PFSK-1 (cell line): ENCODE measurements around the gene MEP1A.

Source experiments
- FOXP2 ChIP-seq: optimal IDR thresholded peaks from 2 replicates; pipeline ENCODE3; 2011; ENCODE audit warnings: borderline replicate concordance, control low read depth, inconsistent platforms; ENCODE audit not compliant: insufficient read depth; ENCODE audit errors: extremely low read length, extremely low read depth
- POLR2AphosphoS5 ChIP-seq: IDR thresholded peaks from 2 replicates; pipeline ENCODE4 v1.6.1; 2012; ENCODE audit warnings: low read depth, mild to moderate bottlenecking, control low read depth, low read length, moderate library complexity
- TAF1 ChIP-seq: IDR thresholded peaks from 2 replicates; pipeline ENCODE4 v1.6.1; 2012; ENCODE audit warnings: low read length, control low read depth, borderline replicate concordance; ENCODE audit not compliant: insufficient read depth
- TF ChIP-seq, protein P1 (sequence below), 2 experiments: IDR thresholded peaks; 2 replicates each; pipeline versions ENCODE4 v1.6.1 to v1.8.0; 2011 to 2012; ENCODE audit warnings: low read depth in 2 of 2, low read length in 2 of 2, control low read depth in 1 of 2, inconsistent platforms in 1 of 2, mild to moderate bottlenecking in 1 of 2, moderate library complexity in 1 of 2; ENCODE audit not compliant: insufficient read depth in 1 of 2

DNA sequence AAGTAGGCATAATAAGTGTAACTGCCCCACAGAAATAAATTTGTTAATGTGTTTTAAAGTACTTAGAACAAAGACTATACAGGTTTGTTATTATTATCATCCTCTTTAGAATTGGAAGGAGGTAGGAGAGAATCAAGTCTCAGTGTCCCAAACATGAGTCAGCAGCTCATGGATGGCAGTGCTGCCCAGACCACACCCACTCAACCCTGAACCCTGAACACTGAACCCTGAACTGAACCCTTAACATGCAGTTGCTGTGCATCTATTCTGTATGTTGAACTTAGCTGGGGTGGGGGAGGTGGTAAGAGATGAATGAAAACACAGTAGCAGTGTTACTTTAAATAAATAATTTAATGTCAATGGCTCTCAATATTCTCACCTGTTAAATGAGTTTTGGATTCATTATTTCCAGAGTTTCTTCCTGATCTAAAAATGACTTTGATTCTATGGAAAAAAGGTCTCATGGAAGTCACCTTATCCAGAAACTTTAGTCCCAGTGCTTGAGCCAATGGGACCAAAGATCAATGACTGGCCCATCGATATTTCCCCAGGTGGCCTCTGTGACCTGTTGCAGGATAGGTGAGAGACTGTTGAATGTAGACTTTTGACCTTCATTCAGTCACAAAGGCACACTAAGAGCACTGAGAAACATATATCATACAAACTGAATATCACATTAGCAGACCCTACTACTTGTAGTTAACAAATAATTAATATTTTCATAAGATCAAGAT is 49.6 kb upstream of the MEP1A start:
- TF ChIP-seq, protein P1, sequence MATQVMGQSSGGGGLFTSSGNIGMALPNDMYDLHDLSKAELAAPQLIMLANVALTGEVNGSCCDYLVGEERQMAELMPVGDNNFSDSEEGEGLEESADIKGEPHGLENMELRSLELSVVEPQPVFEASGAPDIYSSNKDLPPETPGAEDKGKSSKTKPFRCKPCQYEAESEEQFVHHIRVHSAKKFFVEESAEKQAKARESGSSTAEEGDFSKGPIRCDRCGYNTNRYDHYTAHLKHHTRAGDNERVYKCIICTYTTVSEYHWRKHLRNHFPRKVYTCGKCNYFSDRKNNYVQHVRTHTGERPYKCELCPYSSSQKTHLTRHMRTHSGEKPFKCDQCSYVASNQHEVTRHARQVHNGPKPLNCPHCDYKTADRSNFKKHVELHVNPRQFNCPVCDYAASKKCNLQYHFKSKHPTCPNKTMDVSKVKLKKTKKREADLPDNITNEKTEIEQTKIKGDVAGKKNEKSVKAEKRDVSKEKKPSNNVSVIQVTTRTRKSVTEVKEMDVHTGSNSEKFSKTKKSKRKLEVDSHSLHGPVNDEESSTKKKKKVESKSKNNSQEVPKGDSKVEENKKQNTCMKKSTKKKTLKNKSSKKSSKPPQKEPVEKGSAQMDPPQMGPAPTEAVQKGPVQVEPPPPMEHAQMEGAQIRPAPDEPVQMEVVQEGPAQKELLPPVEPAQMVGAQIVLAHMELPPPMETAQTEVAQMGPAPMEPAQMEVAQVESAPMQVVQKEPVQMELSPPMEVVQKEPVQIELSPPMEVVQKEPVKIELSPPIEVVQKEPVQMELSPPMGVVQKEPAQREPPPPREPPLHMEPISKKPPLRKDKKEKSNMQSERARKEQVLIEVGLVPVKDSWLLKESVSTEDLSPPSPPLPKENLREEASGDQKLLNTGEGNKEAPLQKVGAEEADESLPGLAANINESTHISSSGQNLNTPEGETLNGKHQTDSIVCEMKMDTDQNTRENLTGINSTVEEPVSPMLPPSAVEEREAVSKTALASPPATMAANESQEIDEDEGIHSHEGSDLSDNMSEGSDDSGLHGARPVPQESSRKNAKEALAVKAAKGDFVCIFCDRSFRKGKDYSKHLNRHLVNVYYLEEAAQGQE (IDR thresholded peaks at IDR 0.05; ENCODE audit: insufficient read depth in 1 of 2, low read depth in 2 of 2, low read length in 2 of 2), result no peak
- TF ChIP-seq POLR2AphosphoS5 (no peak), FOXP2 (no peak), TAF1 (no peak)
